NCI-H82 treated with DMSO at 0.1 percent for 48 hours (cell line): ENCODE results near the gene SLC6A3.
"Not testable (repeated sequence)": the region's sequence is repeated elsewhere in the genome, so short reads cannot be mapped to it uniquely, and the experiment has no call there.

Experiments used
- DNase-seq: peaks from one replicate; lab custom pipeline; 2025; ENCODE audit not compliant: unreplicated experiment; lab: John Stamatoyannopoulos, UW

Gene SLC6A3

GRCh38 chr5:1375871-1376810, 69.1 kb downstream of the SLC6A3 start:
- DNase-seq: no peak

- no peak for DNase-seq
Measured at GRCh38 chr5:1374679-1375055, 70.6 kb downstream of the SLC6A3 start.

GRCh38 chr5:1374030-1374678, 71.1 kb downstream of the SLC6A3 start:
- no peak for DNase-seq

GRCh38 chr5:1371972-1372342, 73.3 kb downstream of the SLC6A3 start:
- not testable (repeated sequence) for DNase-seq

- no peak for DNase-seq
Measured at GRCh38 chr5:1371218-1371971, 73.8 kb downstream of the SLC6A3 start.

- no peak for DNase-seq
Measured at GRCh38 chr5:1370006-1370405, 75.2 kb downstream of the SLC6A3 start.

GRCh38 chr5:1368756-1369155, 76.5 kb downstream of the SLC6A3 start:
- no peak for DNase-seq

- no peak for DNase-seq
Measured at GRCh38 chr5:1368236-1368635, 77.0 kb downstream of the SLC6A3 start.

- no peak for DNase-seq
Measured at GRCh38 chr5:1367149-1367548, 78.1 kb downstream of the SLC6A3 start.

GRCh38 chr5:1366514-1366913, 78.7 kb downstream of the SLC6A3 start:
- no peak for DNase-seq

- DNase-seq: no peak
Measured at GRCh38 chr5:1364211-1364610, 81.0 kb downstream of the SLC6A3 start.

- DNase-seq: no peak
Measured at GRCh38 chr5:1363581-1363980, 81.7 kb downstream of the SLC6A3 start.

- no peak for DNase-seq
Measured at GRCh38 chr5:1363160-1363559, 82.1 kb downstream of the SLC6A3 start.

- DNase-seq: no peak
Measured at GRCh38 chr5:1362242-1363015, 82.8 kb downstream of the SLC6A3 start.

- no peak for DNase-seq
Measured at GRCh38 chr5:1360861-1361260, 84.4 kb downstream of the SLC6A3 start.

GRCh38 chr5:1360367-1360766, 84.9 kb downstream of the SLC6A3 start:
- not testable (repeated sequence) for DNase-seq

GRCh38 chr5:1359713-1360112, 85.5 kb downstream of the SLC6A3 start:
- DNase-seq: no peak

GRCh38 chr5:1359031-1359645, 86.1 kb downstream of the SLC6A3 start:
- no peak for DNase-seq

- no peak for DNase-seq
Measured at GRCh38 chr5:1358726-1359025, 86.6 kb downstream of the SLC6A3 start.

GRCh38 chr5:1357946-1358725, 87.1 kb downstream of the SLC6A3 start:
- no peak for DNase-seq
